GM04504 (cell line): ENCODE results near the gene CYB561D2.

Experiments used
- DNase-seq: peaks from one replicate; pipeline ENCODE4 v3.0.0-alpha.2; 2012; ENCODE audit warnings: low read depth

CYB561D2 gene

GRCh38 chr3:50341996-50342650 is 8.5 kb upstream of the CYB561D2 start:
- DNase-seq: no peak

DNA sequence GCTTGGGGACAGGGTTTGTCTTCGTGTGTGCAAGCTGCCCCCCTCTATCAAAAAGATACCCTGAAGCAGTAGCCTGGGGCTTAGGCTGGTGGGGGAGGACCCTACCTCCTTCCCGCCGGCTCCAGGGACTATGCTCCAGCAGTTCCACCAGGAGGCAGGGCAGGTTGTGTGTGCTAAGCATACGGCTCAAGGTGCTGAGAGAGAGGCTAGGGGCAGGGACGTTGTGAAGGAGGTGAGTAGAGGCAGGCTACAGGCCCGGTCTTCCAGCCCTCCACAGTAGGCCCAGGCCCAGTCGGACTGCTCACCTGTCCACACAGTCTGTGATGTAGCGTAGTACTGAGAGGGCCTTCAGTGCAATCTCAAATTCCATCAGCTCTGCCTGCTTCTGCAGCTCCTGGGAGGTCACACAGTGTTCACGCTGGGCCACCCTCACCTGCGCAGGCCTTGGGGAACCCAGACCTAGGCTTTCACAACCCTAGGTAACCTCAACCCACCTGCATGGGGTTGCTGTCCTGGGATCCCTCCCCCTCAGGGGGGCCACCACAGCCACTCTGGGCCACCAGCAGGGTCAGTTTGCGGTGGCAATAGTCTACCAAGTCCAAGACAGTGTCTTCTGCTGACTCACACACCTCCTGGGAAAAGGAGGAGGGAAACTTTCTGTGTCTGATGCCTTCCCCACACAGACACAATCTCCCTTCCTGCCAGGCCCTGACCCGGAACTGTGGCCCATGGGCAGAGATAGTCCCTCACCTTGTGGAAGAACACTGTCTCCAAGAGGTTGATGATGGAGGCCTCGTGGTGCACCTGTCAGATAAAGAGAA is 7.6 kb upstream of the CYB561D2 start:
- DNase-seq: no peak

GRCh38 chr3:50345008-50345407 is 5.7 kb upstream of the CYB561D2 start:
- DNase-seq: no peak

GRCh38 chr3:50345586-50346234 is 5.0 kb upstream of the CYB561D2 start, which contains the start of gene ZMYND10:
TSS of gene ZMYND10 (minus strand) at chr3:50345732. CDS start at chr3:50345579, 153 bp downstream.
- DNase-seq: no peak

DNA sequence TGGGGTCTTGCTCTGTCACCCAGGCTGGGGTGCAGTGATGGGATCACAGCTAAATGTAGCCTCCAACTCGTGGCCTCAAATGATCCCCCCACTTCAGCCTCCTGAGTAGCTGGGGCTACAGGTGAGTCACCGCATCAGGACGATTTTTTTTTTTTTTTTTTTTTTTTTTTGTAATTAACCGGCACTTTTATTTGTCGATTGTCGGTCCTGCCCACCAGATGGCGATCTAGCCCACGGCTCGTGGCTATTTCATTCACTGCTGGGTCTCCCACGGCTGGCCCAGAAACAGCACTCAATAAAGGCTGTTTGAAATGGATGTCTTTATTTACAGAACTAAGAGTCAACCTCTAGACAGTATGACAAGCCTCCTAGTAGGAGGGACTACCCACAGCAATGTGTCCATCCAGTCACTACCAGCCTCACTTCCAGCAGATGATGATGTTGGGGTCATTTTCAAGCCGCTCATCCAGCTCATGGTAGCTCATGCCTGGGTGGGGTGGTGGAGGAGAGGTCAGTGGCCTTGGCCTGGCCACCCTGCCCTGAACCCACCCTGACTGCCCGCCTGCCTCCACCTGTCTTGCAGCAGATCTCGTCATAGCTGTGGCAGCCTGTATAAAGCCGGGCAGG is 3.4 kb upstream of the CYB561D2 start:
- DNase-seq: no peak

- no peak for DNase-seq
Observed at GRCh38 chr3:50350213-50350526, 492 bp upstream of the CYB561D2 start.

- DNase-seq: no peak
Observed at GRCh38 chr3:50351323-50351697, 648 bp downstream of the CYB561D2 start.

- DNase-seq: no peak
Observed at GRCh38 chr3:50352781-50353180, 2.1 kb downstream of the CYB561D2 start.

DNA sequence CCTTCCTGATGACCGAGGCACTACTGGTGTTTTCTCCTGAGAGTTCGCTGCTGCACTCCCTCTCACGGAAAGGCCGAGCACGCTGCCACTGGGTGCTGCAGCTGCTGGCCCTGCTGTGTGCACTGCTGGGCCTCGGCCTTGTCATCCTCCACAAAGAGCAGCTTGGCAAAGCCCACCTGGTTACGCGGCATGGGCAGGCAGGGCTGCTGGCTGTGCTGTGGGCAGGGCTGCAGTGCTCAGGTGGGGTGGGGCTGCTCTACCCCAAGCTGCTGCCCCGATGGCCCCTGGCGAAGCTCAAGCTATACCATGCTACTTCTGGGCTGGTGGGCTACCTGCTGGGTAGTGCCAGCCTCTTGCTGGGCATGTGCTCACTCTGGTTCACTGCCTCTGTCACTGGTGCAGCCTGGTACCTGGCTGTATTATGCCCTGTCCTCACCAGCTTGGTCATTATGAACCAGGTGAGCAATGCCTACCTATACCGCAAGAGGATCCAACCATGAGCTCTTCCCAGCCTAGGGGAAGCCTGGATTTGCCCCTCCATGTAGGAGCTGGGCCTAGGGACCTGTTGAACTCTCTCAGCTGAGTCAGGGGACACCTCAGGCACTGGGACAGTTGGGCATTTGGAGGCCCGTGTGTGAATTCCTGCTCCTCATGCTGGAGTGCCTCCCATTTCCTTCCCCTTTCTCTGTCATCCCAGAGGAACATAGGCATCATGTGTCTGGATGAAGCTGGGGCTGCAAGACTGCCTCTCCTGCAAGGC is 2.8 kb downstream of the CYB561D2 start:
- DNase-seq: no peak

- DNase-seq: no peak
Observed at GRCh38 chr3:50354186-50354764, 3.6 kb downstream of the CYB561D2 start.

DNA sequence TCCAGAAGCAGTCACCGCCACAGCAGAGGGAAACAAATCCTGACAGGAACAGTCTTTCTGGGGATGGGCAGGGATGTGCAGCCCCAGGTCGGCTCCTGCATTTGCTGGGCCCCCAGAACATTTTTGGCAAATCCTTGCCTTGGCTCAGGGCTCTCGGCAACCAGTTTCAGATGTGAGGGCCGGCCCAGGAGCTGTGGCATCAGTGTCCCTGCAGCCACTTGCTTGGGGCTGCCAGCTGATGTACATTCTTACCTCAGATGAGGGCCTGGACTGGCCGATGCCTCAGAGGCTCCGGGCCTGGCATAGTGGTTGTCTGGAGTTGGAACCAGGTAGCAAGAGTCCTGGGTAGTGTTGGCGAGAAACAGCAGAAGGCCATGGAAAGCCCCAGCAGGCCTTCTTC is 4.2 kb downstream of the CYB561D2 start:
- no peak for DNase-seq

DNA sequence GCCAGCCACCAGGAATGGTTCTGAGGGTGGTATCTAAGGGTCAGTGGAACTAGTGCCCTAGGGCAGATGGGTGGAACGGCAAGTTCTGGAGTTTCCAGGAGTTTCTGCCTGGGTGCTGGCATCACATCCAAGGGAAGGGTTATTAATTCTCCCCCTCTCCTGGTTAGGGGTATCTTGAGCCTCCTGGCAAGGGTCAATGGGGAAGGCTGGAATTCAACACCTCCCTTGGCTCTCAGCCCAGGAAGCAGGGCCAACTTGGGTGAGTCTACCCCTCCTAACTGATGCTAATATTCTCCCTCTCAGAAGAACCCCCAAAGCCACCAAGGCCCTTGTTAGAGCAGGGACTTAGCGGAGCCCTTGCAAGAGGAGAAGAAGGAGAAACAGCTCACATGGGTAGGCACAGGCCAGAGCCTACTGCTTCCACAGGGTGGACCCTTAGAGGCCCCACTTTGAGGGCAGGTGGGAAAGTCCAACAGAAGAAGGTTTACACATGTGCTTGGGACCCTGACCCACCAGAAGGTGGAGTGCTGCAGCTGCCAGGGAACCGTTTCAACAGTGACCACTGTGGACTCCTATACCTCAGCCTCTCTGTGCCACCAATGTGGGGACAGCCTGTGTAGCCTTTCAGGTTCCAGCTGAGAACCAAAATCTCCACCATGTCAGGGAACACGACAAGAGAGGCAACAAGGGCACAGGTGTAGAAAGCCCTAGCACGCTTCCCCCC is 5.3 kb downstream of the CYB561D2 start:
- no peak for DNase-seq

GRCh38 chr3:50356553-50356952 is 5.9 kb downstream of the CYB561D2 start:
- no peak for DNase-seq

DNA sequence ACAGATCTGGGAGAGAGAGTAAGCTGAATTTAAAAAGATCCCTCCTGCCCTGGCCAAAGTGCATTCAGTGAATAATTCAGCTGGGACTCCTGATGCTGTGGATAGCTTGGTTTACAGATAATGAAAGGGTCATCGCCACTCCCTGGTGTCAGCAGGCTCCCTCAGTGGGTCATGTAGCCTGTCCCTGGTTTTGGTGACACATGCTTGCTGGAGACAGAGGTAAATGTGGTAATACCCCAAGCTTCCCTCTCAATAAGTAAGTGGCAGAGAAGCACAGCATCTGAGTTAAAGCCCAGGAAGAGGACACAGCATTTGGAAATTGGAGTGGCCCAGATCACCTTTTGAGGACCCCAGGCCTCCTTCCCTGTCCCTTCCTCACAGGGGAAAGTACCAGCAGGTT is 6.8 kb downstream of the CYB561D2 start:
- DNase-seq: no peak

DNA sequence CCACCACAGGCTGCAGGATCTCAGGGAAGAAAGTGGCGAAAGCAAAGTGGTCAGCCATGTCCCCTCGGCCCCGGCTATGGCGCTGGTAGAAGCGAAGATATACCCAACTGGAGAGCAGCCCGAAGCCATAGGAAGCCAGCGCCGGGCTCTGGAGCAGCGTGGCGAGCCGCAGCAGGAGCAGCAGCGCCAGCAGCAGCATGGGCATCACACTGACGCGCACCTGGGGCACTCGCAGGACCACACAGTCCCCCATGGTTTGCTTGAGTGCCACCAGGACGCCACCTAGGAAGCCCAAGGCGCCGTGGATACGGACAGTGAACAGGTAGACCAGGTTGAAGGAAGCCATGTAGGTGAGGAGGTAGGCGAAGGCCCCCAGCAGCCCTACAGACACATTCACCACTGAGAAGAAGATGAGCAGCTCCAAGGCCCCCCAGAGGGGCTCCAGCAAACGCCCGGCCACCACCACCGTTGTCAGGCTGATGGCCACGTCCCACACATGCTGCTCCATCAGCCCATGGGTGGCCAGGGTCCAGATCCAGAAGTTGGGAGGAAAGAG is 7.8 kb downstream of the CYB561D2 start:
- DNase-seq: no peak

DNA sequence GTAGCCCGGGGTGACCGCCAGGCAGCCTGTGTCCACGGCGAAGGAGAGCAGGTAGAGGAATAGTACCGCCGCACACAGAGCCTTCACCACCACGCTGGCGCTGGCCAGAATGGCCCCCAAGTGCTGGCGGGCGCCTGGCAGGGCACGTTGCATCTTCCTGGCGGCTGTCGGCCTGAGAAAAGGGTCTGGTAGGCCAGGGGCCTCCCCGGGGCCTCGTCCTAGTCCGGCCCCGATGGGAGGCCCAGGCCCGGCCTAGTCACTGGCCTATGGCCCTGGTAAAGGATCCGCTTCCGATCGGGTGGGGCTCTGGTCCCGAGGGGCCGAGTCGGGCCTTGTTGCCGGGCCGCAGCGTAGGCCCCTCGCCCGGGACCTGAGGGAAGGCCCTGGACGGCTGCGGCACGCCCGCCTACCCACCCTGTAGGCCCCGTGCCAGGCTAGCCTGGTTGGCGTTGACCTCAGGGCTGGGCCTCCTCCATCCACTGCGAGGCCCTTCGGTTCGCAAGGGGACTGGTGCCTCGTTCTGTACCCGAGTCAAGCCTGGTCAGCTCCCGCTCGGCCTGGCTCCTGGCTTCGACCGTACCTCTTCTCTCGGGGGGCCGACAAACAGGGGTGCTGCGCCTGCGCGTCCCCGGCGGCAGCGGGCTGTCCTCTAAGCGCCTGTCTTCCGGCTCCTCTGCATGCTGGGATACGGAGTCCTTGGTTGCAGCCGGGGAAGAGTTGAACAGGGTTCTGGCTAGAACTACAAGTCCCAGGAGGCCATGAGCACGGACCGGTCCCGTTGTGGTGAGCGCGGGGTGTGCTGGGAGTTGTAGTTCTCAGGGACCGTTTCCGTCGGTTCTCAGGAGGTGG is 8.5 kb downstream of the CYB561D2 start, which contains the start of gene TMEM115:
Gene TMEM115, minus strand, starts transcription at position 611 of the 849 bp plus-strand sequence. Its CDS starts 458 bp downstream, at position 153.
- peak; percentile 98 for DNase-seq

- DNase-seq: no peak
Observed at GRCh38 chr3:50359760-50360110, 9.1 kb downstream of the CYB561D2 start.

GRCh38 chr3:50364573-50365079 is 14.0 kb downstream of the CYB561D2 start:
- DNase-seq: no peak

DNA sequence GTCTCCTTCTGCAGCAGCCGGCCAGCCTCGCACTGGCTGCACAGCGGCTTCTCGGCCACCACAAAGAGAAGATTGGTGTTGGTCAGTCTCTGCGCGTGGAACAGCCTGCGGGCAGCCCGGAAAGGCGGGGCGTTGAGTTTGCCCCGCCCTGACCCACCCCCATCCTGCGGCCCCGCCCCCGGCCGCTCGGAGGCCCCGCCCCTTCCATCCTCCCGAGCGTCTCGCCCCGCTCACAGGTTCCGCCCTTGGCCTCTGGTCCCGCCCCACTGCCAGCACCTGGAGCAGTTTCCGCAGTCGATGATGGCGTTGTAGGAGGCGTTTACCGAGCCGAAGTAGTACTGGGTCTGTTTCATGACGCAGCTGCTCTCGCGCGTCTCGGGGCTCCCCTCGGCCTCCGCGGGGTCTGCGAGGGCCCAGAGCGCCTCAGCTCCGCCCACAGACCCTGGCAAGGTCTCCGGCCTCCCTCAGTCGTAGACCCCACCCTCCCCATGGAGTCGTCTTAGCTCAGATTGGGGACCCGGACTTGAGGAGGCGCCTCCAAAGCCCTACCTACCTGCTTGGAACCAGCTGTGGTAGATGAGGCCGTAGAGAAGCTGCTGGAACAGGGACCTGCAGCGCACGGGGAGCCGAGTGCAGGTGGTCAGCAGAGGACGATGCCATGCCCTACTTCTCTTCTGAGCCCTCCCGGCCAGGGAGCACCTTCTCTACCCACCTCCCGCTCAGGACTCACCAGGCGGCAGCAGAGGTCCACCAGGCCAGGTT is 14.6 kb downstream of the CYB561D2 start:
- DNase-seq: no peak
